Activated CD8-positive, alpha-beta T cell treated with anti-CD3 and anti-CD28 coated beads for 36 hours (primary cell): ENCODE measurements around the gene SLCO2A1. TPM values are rescaled to one million over a fixed set of nuclear protein-coding genes. Genes with fewer than 3 reads are reported as not detected.

Experiments used
- ATAC-seq: fragments of 200-7000 bp; cut with Tn5 transposase; one replicate; pipeline ENCODE4 v1.10.0; 2021; ENCODE audit warnings: mild to moderate bottlenecking, moderate library complexity
- CTCF ChIA-PET: fragments of 350-600 bp; sonication (Branson Sonifier 250); formaldehyde crosslinking; loops from one replicate; lab custom pipeline; 2021; ENCODE audit warnings: antibody characterized with exemption; lab: Charles Lee
- POLR2A ChIA-PET: fragments of 350-600 bp; sonication (Branson Sonifier 250); formaldehyde crosslinking; loops from one replicate; lab custom pipeline; 2021; ENCODE audit warnings: antibody characterized with exemption; lab: Charles Lee
- DNase-seq: peaks from one replicate; pipeline ENCODE4 v3.0.0-alpha.2; 2020
- H3K27ac Mint-ChIP-seq: one replicate; pipeline ENCODE4 v1.8.0; 2021; ENCODE audit warnings: mild to moderate bottlenecking, mixed read lengths
- H3K27me3 Mint-ChIP-seq: one replicate; pipeline ENCODE4 v1.8.0; 2021; ENCODE audit warnings: mixed read lengths
- H3K36me3 Mint-ChIP-seq: one replicate; pipeline ENCODE4 v1.8.0; 2021; ENCODE audit warnings: low read depth, mixed read lengths
- H3K4me1 Mint-ChIP-seq: one replicate; pipeline ENCODE4 v1.8.0; 2021; ENCODE audit warnings: low read depth, mixed read lengths
- H3K4me3 Mint-ChIP-seq: one replicate; pipeline ENCODE4 v1.8.0; 2021; ENCODE audit warnings: mild to moderate bottlenecking, moderate library complexity, mixed read lengths
- H3K9me3 Mint-ChIP-seq: one replicate; pipeline ENCODE4 v1.8.0; 2021; ENCODE audit warnings: mixed read lengths
- intact Hi-C: fragments of 100-400 bp; cut with micrococcal nuclease; formaldehyde crosslinking; loops from one replicate; pipeline ENCODE4 v1.10.0; 2022
- total RNA-seq, 2 experiments: library from RNA; stranded (reverse); gene quantifications; one replicate each; pipeline ENCODE4 v1.2.3, GENCODE V29; 2021
- TF ChIP-seq, protein P1 (sequence below): fragments of 200-600 bp; IDR thresholded peaks from one replicate; pipeline ENCODE4 v1.8.0; 2022; ENCODE audit warnings: antibody characterized with exemption, mild to moderate bottlenecking

SLCO2A1 gene
- total RNA-seq, 2 experiments from 2014 or later, result not detected

DNA sequence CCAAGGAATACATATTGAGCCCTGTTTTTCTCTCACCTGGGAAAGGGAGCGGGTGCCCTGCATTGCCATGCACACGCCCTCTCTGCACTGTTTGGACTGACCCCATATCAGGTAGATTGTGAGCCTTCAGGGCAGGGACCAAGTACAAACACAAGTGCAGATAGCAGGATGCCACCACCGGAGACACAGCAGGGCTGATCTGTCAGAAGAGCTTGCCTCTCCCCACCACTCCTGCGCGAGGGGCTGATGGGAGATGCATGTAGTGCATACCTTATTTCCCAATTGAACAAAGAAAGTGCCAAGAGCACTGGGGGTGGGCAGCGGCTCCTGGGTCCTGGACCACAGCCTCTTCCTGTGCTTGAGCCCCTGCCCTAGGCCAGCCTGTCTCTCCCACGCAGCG is 9.0 kb upstream of the SLCO2A1 start:
- H3K27ac Mint-ChIP-seq, result no peak overlapping the region
- H3K36me3 Mint-ChIP-seq, result no peaks in the 10 kb centered on the region
- H3K4me1 Mint-ChIP-seq, result no peaks in the 10 kb centered on the region
- TF ChIP-seq, protein P1, sequence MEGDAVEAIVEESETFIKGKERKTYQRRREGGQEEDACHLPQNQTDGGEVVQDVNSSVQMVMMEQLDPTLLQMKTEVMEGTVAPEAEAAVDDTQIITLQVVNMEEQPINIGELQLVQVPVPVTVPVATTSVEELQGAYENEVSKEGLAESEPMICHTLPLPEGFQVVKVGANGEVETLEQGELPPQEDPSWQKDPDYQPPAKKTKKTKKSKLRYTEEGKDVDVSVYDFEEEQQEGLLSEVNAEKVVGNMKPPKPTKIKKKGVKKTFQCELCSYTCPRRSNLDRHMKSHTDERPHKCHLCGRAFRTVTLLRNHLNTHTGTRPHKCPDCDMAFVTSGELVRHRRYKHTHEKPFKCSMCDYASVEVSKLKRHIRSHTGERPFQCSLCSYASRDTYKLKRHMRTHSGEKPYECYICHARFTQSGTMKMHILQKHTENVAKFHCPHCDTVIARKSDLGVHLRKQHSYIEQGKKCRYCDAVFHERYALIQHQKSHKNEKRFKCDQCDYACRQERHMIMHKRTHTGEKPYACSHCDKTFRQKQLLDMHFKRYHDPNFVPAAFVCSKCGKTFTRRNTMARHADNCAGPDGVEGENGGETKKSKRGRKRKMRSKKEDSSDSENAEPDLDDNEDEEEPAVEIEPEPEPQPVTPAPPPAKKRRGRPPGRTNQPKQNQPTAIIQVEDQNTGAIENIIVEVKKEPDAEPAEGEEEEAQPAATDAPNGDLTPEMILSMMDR, result no peak
- H3K4me3 Mint-ChIP-seq, result no peak overlapping the region
- ChIA-PET CTCF (no interaction called here), POLR2A (no interaction called here)
- no peak for DNase-seq
- peaks cover 6% of the 10 kb centered on the region for H3K9me3 Mint-ChIP-seq
- peaks cover 1% of the 10 kb centered on the region for H3K27me3 Mint-ChIP-seq
- ATAC-seq, result no peak
- intact Hi-C loops, result no loop called here

DNA sequence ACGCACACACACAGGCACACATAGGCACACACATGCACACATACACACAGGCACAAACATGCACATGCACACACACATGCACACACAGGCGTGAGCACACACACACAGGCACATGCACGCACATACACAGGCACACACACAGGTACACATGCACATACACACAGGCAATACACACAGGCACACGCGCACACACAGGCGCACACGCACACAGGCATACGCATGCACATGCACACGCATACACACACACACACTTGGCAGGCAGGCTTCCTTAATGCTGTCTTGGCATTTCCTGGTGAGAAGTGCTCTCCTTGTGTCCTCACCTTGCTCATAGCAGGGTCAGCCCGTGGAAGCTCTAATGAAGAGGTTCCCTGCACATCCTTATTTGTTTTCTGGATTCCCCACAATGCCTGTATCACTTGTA is 8.4 kb upstream of the SLCO2A1 start:
- Mint-ChIP-seq H3K9me3 (peaks cover 6% of the 10 kb centered on the region), H3K27me3 (peaks cover 3% of the 10 kb centered on the region), H3K4me1 (no peaks in the 10 kb centered on the region), H3K4me3 (no peak overlapping the region), H3K36me3 (no peaks in the 10 kb centered on the region), H3K27ac (no peak overlapping the region)
- TF ChIP-seq, protein P1, result no peak
- ChIA-PET CTCF (no interaction called here), POLR2A (no interaction called here)
- no peak for ATAC-seq
- no peak for DNase-seq
- intact Hi-C loops, result no loop called here

DNA sequence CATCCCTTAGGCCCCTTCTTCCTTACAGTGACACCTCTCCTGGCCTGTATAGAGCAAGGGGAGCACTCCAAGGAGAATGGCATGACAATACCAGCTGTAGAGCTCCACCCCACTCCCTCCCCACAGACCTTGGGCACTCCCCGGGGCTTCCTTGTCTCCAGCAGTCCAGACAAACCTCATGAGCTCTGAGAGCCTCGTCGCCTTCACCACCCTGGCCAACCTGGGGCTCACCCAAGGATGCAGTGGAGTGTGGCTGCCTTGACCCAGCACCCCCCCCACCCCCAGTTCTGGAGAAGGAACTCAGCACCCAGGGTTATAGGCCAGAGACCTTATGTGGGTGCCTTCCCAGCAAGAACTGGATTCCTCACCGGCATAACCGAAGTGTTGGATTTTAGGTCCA is 7.4 kb upstream of the SLCO2A1 start:
- Mint-ChIP-seq H3K4me3 (no peak overlapping the region), H3K4me1 (no peaks in the 10 kb centered on the region), H3K27me3 (peaks cover 5% of the 10 kb centered on the region), H3K36me3 (no peaks in the 10 kb centered on the region), H3K9me3 (peaks cover 4% of the 10 kb centered on the region), H3K27ac (no peak overlapping the region)
- ATAC-seq, result no peak
- no peak for DNase-seq
- intact Hi-C loops, result no loop called here
- ChIA-PET POLR2A (no interaction called here), CTCF (no interaction called here)
- TF ChIP-seq, protein P1, result no peak

DNA sequence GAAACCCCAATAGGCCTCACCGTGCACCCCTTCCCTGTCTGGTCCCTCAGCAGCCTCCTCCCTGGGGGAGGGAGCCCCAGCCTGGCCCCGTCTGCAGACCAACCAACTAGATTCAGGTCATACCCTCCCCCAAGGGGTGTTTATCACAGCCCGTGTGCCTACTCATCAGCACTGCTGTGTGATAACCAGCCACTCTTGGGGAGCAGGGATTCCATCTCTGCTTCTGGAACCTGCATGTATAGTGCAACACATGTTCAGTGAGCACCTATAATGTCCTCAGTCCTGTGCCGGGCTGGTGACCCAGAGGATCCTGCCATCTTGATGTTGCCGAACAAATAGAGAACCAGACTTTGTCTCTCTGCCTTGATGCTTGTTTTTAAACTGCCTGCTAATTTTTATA is 6.6 kb upstream of the SLCO2A1 start:
- H3K4me3 Mint-ChIP-seq, result no peak overlapping the region
- no peaks in the 10 kb centered on the region for H3K4me1 Mint-ChIP-seq
- TF ChIP-seq, protein P1, result no peak
- no peaks in the 10 kb centered on the region for H3K36me3 Mint-ChIP-seq
- H3K27ac Mint-ChIP-seq, result no peak overlapping the region
- ChIA-PET POLR2A (no interaction called here), CTCF (no interaction called here)
- DNase-seq, result no peak
- peaks cover 7% of the 10 kb centered on the region for H3K27me3 Mint-ChIP-seq
- no peak for ATAC-seq
- intact Hi-C loops, result no loop called here
- no peaks in the 10 kb centered on the region for H3K9me3 Mint-ChIP-seq

DNA sequence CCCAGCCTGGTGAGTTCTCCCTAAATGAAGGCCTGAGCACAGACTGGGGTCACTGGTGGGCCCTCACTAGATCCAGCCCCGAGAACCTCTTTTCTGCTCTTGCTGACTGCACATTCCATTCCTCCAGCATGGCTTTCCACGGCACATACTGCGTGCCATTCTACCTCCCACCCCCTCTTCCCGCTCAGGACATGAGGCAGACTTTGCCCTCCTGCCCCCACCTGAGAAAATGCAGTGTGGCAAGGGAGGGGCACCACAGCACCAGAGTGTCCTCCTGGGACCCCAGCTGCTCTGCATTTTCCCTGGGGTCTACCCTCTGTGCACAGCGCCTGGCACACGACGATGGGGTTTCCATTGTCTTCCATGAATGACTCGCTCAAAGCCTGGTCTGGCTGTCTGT is 6.1 kb upstream of the SLCO2A1 start:
- CTCF ChIA-PET, result no interaction called here
- POLR2A ChIA-PET, result no interaction called here
- H3K4me1 Mint-ChIP-seq, result no peaks in the 10 kb centered on the region
- H3K9me3 Mint-ChIP-seq, result no peaks in the 10 kb centered on the region
- no peak overlapping the region for H3K27ac Mint-ChIP-seq
- no peak overlapping the region for H3K4me3 Mint-ChIP-seq
- H3K27me3 Mint-ChIP-seq, result peaks cover 7% of the 10 kb centered on the region
- DNase-seq, result no peak
- H3K36me3 Mint-ChIP-seq, result no peaks in the 10 kb centered on the region
- ATAC-seq, result no peak
- intact Hi-C loops, result no loop called here
- TF ChIP-seq, protein P1, result no peak
